HG02884 (cell line): ENCODE measurements around the gene APC2.
A peak's percentile ranks its signal among the peaks of the same experiment; 100 is the strongest.
"Not testable (repeated sequence)": the region's sequence is repeated elsewhere in the genome, so short reads cannot be mapped to it uniquely, and the experiment has no call there.

Experiments
- ATAC-seq: cut with Tn5 transposase; IDR thresholded peaks from one replicate; pipeline ENCODE4 v1.9.1; 2021; ENCODE audit warnings: mild to moderate bottlenecking, moderate library complexity; ENCODE audit not compliant: unreplicated experiment

APC2 gene

GRCh38 chr19:1474011-1474764 is 24.3 kb downstream of the APC2 start:
- ATAC-seq: no peak

GRCh38 chr19:1474765-1475351 is 24.9 kb downstream of the APC2 start:
- ATAC-seq: no peak

DNA sequence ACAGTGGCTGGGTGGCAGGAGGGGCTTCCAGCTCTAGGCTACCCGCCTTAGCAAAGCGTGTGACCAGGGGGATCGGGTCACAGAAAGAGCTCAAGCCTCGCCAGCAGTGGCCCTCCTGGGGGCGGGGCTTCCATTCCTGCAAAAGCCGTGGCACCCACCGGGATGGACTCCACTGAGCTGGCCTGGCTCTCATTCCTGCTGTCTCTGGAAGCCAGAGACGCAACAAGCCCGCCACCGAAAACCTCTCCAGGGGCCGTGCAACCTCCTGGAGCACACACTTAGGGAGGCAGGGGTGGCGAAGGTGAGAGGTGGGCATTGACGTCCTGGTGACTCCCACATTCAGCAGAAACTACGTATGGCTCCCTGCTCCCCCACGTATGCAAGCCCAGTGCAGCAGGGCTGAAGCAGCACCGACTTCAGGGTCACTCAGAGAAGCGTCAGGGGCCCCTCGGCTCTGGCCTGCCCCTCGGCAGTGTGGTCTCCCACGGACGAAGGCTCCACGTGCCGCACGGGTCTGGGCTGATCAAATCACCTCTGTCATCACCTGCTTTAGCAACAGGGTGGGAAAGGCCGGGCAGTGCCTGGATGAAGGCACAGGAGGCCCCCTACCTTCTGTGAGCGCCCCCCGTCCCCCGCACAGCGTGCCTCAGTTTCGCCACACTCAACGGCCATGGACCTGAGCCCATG is 26.0 kb downstream of the APC2 start:
- ATAC-seq: no peak

GRCh38 chr19:1477056-1477455 is 27.1 kb downstream of the APC2 start:
- ATAC-seq: not testable (repeated sequence)

DNA sequence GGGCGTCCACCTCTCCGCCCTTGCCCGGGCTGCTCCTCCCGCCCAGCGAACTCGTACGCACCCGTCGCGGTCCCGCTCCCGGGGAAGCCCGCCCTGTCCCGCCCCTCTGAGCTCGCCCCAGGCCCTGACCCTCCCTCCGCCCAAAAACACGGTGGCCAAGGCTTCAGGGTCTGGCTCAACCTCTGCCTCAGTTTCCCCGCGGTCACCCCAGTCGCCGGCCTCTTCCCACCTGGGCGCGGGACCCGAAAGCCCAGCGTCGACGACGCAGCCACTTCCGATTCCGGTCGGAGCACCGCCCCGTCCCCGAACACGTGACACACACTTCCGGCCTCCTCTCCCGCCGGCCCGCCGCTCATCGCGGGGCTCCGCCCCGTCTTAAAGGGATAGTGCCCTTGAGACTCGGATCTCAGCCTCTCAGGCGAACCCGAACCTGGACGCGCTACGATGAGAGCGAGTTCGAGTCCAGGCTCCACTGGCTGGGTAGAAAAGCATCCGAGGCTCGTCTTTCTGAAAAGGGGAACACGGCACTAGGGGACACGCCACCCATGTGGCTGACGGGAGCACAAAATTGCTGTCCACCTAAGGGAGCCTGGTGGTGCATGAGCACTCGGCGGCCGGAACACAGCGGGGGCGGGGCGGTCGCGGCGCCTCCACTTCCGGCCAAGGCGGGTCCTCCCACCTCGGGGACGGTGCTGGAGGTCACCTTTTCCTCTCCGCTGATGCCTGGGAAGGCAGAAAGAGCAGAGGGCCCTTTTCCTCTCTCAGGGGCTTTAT is 29.2 kb downstream of the APC2 start, which contains the start of gene C19orf25:
Gene C19orf25, minus strand, starts transcription at position 282 of the 774 bp plus-strand sequence. CDS start 312 bp downstream, outside the sequence.
- peak; percentile 74 for ATAC-seq

DNA sequence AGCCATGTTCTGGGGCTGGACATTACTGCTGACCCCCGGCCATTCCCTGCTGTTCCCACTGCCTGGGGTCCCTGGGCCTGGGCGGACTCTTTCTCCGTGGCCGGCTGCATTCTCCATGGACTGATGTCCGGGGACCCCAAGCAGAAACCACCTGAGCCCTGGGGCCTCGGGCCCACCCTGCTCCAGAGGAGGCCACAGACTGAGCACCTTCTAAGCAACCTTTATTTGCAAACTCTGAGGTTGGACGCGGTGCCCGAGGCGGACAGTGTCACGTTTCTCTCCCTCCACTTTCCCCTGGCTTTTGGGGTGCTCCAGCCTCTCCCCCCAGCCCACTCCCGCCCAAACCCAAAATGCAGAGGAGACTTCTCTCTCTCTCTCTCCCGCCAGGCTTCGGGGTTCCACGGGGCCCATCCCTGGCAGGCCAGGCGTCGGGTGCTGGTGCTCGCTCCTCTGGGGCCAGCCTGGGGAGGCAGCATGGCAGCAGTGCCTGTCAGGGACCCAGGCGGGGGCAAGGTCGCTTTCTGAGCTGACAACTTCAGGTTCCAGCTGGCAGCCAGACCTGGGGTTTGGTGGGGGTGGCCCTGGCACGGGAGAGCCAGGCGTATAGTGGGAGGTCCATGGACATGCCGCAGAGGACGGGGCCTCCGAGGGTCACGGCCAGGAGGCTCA is 31.4 kb downstream of the APC2 start:
- no peak for ATAC-seq

GRCh38 chr19:1481893-1482360 is 32.0 kb downstream of the APC2 start:
- no peak for ATAC-seq

DNA sequence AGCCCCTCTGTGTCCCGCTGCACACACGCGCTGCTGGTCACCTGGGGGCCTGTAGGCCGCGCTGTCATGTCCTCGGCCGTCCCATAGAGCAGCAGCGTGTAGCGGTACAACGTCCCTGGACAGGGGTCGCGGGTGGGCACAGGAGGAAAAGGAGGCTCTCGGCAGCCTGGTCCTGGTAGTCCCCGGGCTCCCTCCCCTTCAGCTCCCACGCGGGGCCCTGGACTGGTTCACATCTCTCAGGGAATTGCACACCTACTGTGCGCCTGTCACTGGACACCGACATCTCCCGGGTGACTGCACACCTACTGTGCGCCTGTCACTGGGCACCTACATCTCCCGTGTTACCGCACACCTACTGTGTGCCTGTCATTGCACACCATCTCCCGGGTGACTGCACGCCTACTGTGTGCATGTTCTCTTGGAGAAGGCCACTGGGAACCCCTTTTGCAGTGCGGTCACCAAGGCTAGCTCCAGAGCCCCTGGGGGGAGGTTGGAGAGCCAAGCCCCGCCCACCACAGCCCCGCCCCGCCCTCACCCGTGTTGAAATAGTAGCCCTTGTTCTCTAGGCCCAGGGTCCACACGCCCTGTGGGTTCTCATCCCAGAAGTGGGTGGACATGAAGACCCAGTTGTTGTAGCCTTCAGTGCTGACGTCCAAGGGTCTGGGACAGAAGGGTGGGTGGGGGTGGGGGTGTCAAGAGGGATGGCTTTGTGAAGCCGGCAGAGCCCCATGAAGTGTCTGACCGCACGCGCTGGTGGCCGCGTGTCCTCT is 32.6 kb downstream of the APC2 start:
- no peak for ATAC-seq

GRCh38 chr19:1483131-1483978 is 33.4 kb downstream of the APC2 start:
- ATAC-seq: no peak

DNA sequence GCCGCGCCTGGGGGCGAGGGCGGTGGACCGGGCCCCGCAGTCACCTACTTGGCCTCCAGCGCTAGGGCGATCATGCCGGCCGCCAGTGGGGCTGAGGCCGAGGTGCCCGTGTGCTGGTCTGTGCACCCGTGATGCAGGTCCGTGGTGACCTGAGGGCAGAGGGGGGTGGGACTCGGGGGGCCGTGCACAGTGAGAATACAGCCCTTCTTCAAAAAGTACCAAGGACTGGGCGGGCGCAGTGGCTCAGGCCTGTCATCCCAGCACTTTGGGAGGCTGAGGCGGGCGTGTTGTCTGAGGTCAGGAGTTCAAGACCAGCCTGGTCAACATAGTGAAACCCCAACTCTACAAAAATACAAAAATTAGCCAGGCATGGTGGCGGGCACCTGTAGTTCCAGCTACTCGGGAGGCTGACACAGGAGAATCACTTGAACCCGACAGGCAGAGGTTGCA is 34.1 kb downstream of the APC2 start:
- no peak for ATAC-seq

- ATAC-seq: no peak
Measured at GRCh38 chr19:1486720-1487575, 37.0 kb downstream of the APC2 start.

DNA sequence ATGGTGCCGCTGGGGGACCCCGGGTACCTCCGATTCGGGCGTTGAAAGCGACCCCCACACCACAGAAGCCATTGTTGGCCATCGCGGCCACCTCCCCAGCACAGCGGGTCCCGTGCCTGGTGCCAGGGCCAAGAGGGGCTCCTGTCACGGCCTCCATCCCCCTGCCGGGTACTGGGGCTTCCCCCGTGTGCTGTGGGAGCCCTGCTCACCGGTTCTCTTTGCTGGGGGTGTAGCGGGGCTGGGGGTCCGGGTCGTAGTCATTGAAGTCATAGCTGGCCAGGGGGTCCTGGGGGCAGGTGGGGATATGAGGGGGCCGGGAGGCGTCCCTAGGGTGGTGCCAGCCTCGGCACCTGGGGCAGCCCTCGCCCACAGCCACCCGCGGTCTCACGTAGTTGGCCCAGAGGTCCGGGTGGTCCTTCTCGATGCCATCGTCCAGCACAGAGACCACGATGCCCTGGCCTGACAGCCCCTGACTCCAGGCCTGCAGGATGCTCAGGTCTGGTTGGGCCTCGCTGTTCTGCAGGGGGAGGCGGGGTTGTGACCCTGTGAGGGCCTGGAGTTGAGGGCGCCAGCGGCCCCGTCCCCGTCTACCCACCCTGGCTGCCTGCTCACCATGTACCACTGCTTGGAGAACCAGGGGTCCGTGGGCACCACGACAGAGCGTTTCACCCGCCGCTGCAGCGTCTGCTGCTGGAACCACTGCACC is 37.8 kb downstream of the APC2 start:
- no peak for ATAC-seq

- no peak for ATAC-seq
Measured at GRCh38 chr19:1488282-1488601, 38.3 kb downstream of the APC2 start.

DNA sequence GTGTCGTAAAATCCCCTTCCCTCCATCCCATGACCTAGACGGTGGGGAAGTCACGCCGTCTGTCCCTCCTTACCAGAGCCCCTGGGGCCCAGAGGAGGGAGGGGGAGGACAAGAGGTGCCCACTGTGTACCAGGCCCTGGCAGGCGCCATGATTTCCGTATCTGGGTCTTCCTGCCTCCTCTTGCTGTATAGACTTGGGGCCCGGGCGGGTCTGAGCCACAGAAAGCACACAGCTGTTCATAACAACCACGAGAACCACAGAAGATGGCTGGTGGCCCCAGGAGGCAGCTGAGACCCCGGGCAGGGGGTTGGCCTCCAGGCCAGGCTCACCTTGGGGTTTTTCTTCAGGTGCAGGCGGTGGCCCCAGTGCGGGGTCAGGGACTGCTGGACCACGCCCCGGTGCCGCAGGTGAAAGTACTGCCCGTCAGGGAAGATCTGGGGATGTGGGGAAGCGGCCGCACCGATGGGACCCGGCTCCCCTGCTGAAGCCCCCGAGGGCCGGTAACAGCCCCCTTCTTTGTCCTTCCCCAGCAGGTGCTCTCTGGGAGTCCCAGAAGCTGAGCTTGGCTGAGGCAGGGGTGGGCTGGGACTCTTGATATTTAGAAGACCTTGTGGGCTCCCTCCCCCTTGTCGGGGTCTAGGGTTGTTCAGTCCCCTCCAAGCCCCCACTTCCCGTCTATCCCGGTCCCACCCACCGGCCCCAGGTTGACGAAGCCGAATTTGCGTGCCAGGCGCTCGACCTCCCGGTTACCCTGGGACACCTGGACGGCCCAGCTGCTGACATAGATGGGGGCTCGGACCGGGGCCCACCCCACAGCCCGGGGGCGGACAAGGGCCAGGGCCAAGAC is 39.8 kb downstream of the APC2 start:
- ATAC-seq: no peak

GRCh38 chr19:1490311-1491113 is 40.6 kb downstream of the APC2 start, which contains the start of gene PCSK4:
Gene PCSK4, minus strand, starts transcription at chr19:1490350. Its CDS starts 4 bp downstream, at chr19:1490346.
- peak; percentile 75 for ATAC-seq
